Activated T-cell treated with anti-CD3 and anti-CD28 coated beads for 1 hour (primary cell): ENCODE results near the gene TTLL5.
A peak's percentile ranks its signal among the peaks of the same experiment; 100 is the strongest.

Experiments used
- DNase-seq: peaks from one replicate; pipeline ENCODE4 v3.0.0-alpha.2; 2020; ENCODE audit warnings: low read depth

TTLL5 gene

GRCh38 chr14:75702616-75703261 lies 41.7 kb downstream of the TTLL5 start:
- no peak for DNase-seq

- DNase-seq, result no peak
These were observed 42.4 kb downstream of the TTLL5 start for GRCh38 chr14:75703467-75703866.

- DNase-seq, result no peak
These were observed 44.0 kb downstream of the TTLL5 start for GRCh38 chr14:75705014-75705413.

- peak; percentile 37 for DNase-seq
These were observed 48.3 kb downstream of the TTLL5 start for GRCh38 chr14:75709207-75709812.

- DNase-seq, result no peak
These were observed 50.2 kb downstream of the TTLL5 start for GRCh38 chr14:75711105-75711795.

GRCh38 chr14:75711796-75712211 lies 50.8 kb downstream of the TTLL5 start:
- no peak for DNase-seq

- no peak for DNase-seq
These were observed 53.9 kb downstream of the TTLL5 start for GRCh38 chr14:75714991-75715390.

GRCh38 chr14:75715926-75716780 lies 55.1 kb downstream of the TTLL5 start:
- no peak for DNase-seq

- DNase-seq, result no peak
These were observed 56.7 kb downstream of the TTLL5 start for GRCh38 chr14:75717729-75718128.

GRCh38 chr14:75718199-75718598 lies 57.2 kb downstream of the TTLL5 start:
- no peak for DNase-seq

- no peak for DNase-seq
These were observed 59.1 kb downstream of the TTLL5 start for GRCh38 chr14:75720116-75720515.

- DNase-seq, result no peak
These were observed 59.9 kb downstream of the TTLL5 start for GRCh38 chr14:75720842-75721498.

- DNase-seq, result no peak
These were observed 62.7 kb downstream of the TTLL5 start for GRCh38 chr14:75723716-75724115.

GRCh38 chr14:75724414-75725204 lies 63.6 kb downstream of the TTLL5 start:
- DNase-seq, result no peak

- no peak for DNase-seq
These were observed 64.4 kb downstream of the TTLL5 start for GRCh38 chr14:75725481-75725880.

GRCh38 chr14:75726321-75726720 lies 65.3 kb downstream of the TTLL5 start:
- DNase-seq, result no peak

GRCh38 chr14:75727124-75727523 lies 66.1 kb downstream of the TTLL5 start:
- DNase-seq, result no peak

GRCh38 chr14:75732888-75733287 lies 71.8 kb downstream of the TTLL5 start:
- DNase-seq, result no peak

GRCh38 chr14:75734854-75735253 lies 73.8 kb downstream of the TTLL5 start:
- no peak for DNase-seq

GRCh38 chr14:75736845-75737485 lies 75.9 kb downstream of the TTLL5 start:
- no peak for DNase-seq

- no peak for DNase-seq
These were observed 77.1 kb downstream of the TTLL5 start for GRCh38 chr14:75738192-75738591.
